ENCODE data around the gene RPS2. TPM values are rescaled to one million over a fixed set of nuclear protein-coding genes. Genes with fewer than 3 reads are reported as not detected.
A peak's percentile ranks its signal among the peaks of the same experiment; 100 is the strongest.

Gene RPS2
- total RNA-seq, 2 experiments from 2014 or later, result 2,461 to 3,120 TPM

DNA sequence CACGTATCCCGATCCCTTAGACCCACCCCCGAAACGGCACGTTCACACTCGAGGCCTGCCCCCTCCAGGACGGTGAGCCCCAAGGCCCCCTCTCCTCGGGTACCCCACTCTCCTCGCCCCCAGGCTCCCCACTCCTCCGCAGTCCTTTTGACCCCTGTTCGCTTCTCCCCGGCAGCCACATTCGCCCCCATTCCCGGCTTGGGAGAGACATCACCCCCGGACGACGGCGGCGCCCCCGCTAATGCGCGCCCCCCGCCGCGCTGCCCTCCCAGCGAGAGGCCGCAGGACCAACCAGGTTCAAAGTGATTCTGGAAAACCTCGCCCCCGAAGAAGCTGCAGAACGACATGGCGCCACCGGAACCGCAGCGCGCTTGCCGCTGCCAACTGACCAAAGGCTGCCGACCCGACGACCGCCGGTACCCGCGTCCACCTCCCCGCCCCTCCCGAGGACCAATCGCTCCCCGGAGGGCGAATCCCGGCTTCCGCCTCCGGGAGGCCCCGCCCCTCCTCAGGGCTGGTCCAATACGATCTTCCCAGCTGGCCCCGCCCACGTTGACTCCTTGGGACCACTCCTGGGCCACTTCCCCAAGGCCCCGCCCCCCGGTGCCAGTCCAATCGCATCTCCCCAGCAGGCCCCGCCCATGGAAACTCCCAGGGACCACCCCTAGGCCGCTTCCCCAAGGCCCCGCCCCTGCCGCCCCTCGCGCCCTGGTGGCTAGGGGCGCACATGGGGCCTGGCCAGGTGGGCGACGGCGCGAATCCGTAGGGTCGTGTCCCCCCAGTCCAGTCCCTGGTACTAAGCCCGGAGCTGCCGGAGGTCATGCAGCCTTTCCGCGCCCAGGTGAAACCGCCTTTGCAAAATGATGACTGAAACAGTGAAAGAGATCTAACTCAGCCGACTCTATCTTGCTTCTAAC, 21.6 kb downstream of the RPS2 start, which contains the start of gene MSRB1:
Gene MSRB1, minus strand, starts transcription at position 390 of the 917 bp plus-strand sequence. Its CDS starts 43 bp downstream, at position 347.
- peak; percentile 100 for DNase-seq (ENCODE audit: low spot score)
- ChIA-PET CTCF (ENCODE audit: unreplicated experiment) (no interaction called here), POLR2A (interaction anchor here (0.8 to 2.2 kb wide), 2 partner anchors 22 to 161 kb away, joined by 4 read pairs; partner anchors contain the start of genes NUBP2, RPS2 and SPSB3)
- peak within 1 kb of the TSS; percentile 95 for H3K4me2 ChIP-seq (ENCODE audit: low read length)
- H2AFZ ChIP-seq (ENCODE audit: low read length), result peak within 1 kb of the TSS; percentile 83
- no peaks in the 10 kb centered on the region for H3K79me2 ChIP-seq (ENCODE audit: insufficient read depth, low read depth, low read length)
- no peaks in the 10 kb centered on the region for H3K36me3 ChIP-seq (ENCODE audit: insufficient read depth, low read length)
- intact Hi-C loops (cut with micrococcal nuclease; ENCODE audit: unreplicated experiment), result loop anchor here (2.0 to 5.0 kb wide), 2 partner anchors 66 to 161 kb away; partner anchors contain the start of genes NUBP2, SPSB3 and ZNF598
- no peaks in the 10 kb centered on the region for H4K20me1 ChIP-seq (ENCODE audit: insufficient read depth, low read length)
- no TSS peak for BruUV-seq (replicated peaks)
- no peaks in the 10 kb centered on the region for H3K9me2 ChIP-seq (ENCODE audit: insufficient read depth, low read length)
- H3K27ac ChIP-seq (ENCODE audit: low read depth, low read length, poor library complexity, severe bottlenecking), result no peak within 1 kb of the TSS
- H3K4me1 ChIP-seq (ENCODE audit: insufficient read depth, low read length, poor library complexity, severe bottlenecking), result peaks cover 18% of the 10 kb centered on the region
- peak within 1 kb of the TSS; percentile 84 for H3K4me3 ChIP-seq (ENCODE audit: low read depth, low read length, poor library complexity, severe bottlenecking)
- TF ChIP-seq CTCF (conservative IDR thresholded peaks at IDR 0.05; ENCODE audit: low read length), result peak; percentile 29; the same call in 1 of the 2 replicates
- TF ChIP-seq EZH2phosphoT487 (IDR thresholded peaks at IDR 0.05; ENCODE audit: borderline replicate concordance, low read depth, low read length), result no peak
- no peaks in the 10 kb centered on the region for H3K9me3 ChIP-seq (ENCODE audit: low read length)

DNA sequence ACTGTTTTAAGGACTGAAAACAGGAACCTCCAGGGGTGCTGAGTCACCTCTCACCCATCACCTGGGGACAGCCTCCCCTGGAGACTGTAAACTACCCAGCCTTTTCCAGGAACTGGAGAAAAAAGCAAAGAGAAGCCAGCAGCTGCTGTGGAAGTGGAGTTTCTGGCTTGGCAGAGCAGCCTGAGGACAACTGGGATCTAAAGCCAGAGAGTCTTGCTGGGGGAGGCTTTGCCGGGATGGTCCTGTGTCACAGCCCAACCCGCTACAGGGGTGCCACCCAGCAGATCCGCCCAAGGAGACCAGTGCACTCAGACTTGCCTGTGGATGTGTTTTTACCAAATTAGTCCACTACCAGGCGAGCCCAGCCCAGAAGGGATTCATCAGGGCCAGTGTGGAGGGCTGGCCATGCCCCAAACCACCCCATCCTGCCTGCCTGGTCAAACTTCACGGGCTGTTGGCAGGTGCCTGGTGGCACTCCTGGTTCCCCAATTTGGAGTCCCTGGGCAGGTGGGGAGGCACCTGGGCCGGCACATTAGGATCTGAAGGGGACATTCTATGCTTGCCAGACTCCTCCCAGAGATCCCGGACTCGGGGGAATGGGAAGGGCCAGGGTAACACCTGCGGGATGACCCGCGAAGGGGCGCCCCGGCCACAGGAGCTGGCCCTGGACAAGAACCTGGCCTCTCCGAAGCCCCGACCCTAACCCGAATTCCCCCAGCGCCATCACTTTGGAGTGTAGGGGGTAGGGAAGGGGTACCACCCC, 22.4 kb downstream of the RPS2 start:
- H3K9me3 ChIP-seq (ENCODE audit: low read length), result no peaks in the 10 kb centered on the region
- H4K20me1 ChIP-seq (ENCODE audit: insufficient read depth, low read length), result no peaks in the 10 kb centered on the region
- TF ChIP-seq EZH2phosphoT487 (IDR thresholded peaks at IDR 0.05; ENCODE audit: borderline replicate concordance, low read depth, low read length) (no peak), CTCF (conservative IDR thresholded peaks at IDR 0.05; ENCODE audit: low read length) (no peak)
- peak overlapping the region; percentile 83; the same call in 1 of the 2 replicates for H2AFZ ChIP-seq (ENCODE audit: low read length)
- no peaks in the 10 kb centered on the region for H3K79me2 ChIP-seq (ENCODE audit: insufficient read depth, low read depth, low read length)
- ChIA-PET CTCF (ENCODE audit: unreplicated experiment) (no interaction called here), POLR2A (interaction anchor here (1.3 to 2.2 kb wide), 2 partner anchors 22 to 160 kb away, joined by 4 to 6 read pairs; partner anchors contain the start of genes NUBP2, RPS2 and SPSB3)
- BruUV-seq (replicated peaks), result no TSS peak
- no peaks in the 10 kb centered on the region for H3K36me3 ChIP-seq (ENCODE audit: insufficient read depth, low read length)
- peaks cover 18% of the 10 kb centered on the region for H3K4me1 ChIP-seq (ENCODE audit: insufficient read depth, low read length, poor library complexity, severe bottlenecking)
- peak; percentile 34 for DNase-seq (ENCODE audit: low spot score)
- H3K27ac ChIP-seq (ENCODE audit: low read depth, low read length, poor library complexity, severe bottlenecking), result no peak overlapping the region
- peak overlapping the region; percentile 84 for H3K4me3 ChIP-seq (ENCODE audit: low read depth, low read length, poor library complexity, severe bottlenecking)
- no peaks in the 10 kb centered on the region for H3K9me2 ChIP-seq (ENCODE audit: insufficient read depth, low read length)
- peak overlapping the region; percentile 95 for H3K4me2 ChIP-seq (ENCODE audit: low read length)
- intact Hi-C loops (cut with micrococcal nuclease; ENCODE audit: unreplicated experiment), result loop anchor here (2.0 to 5.0 kb wide), 2 partner anchors 67 to 160 kb away; partner anchors contain the start of genes NUBP2, SPSB3 and ZNF598

All from OCI-LY7 (cell line).